ENCODE results near the gene PRKCA. TPM values are rescaled to one million over a fixed set of nuclear protein-coding genes. Genes with fewer than 3 reads are reported as not detected.

Gene PRKCA
- total RNA-seq, 4 donors from 2014 or later = 55.8 to 90.7 (median 66.7) TPM

DNA sequence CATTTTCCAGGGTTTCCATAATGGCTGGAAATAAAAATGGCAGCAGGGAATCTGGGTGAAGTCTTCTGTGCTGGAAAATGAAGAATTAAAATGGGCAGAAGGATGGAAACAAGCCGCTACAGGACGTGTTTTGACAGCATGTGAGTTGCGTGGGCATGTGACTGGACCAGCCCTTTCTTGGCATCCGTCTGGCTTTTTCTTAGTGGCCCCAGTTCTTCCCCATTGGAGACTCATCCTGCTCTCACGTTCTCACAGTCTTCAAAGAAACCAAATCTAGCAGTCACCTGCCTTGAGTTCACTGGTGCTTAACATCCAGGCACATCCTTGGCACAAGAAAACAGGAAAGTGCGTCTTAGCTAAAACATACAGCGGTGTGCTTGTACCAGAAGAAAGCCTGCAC lies 352.4 kb downstream of the PRKCA start:
- TF ChIP-seq, protein P1, sequence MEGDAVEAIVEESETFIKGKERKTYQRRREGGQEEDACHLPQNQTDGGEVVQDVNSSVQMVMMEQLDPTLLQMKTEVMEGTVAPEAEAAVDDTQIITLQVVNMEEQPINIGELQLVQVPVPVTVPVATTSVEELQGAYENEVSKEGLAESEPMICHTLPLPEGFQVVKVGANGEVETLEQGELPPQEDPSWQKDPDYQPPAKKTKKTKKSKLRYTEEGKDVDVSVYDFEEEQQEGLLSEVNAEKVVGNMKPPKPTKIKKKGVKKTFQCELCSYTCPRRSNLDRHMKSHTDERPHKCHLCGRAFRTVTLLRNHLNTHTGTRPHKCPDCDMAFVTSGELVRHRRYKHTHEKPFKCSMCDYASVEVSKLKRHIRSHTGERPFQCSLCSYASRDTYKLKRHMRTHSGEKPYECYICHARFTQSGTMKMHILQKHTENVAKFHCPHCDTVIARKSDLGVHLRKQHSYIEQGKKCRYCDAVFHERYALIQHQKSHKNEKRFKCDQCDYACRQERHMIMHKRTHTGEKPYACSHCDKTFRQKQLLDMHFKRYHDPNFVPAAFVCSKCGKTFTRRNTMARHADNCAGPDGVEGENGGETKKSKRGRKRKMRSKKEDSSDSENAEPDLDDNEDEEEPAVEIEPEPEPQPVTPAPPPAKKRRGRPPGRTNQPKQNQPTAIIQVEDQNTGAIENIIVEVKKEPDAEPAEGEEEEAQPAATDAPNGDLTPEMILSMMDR (IDR thresholded peaks at IDR 0.05) = no peak
- TF ChIP-seq EP300 (IDR thresholded peaks at IDR 0.05) = no peak
- no peak for TF ChIP-seq POLR2A (IDR thresholded peaks at IDR 0.05)
- DNase-seq (ENCODE audit: low spot score in 2 of 2) = no peak
- Histone ChIP-seq H3K4me3 (no peak overlapping the region), H3K4me1 (peaks cover 0 to 37% (median 0%) of the 10 kb centered on the region in 4 donors), H3K9me3 (no peaks in the 10 kb centered on the region), H3K27ac (peak overlapping the region in 2 of 4 donors; percentile 56 to 79), H3K36me3 (peaks cover 0 to 10% (median 0%) of the 10 kb centered on the region in 3 donors), H3K27me3 (no peaks in the 10 kb centered on the region)
- 81 to 87% methylated on average over 7 of the region's 7 CpGs for WGBS, 2 donors

DNA sequence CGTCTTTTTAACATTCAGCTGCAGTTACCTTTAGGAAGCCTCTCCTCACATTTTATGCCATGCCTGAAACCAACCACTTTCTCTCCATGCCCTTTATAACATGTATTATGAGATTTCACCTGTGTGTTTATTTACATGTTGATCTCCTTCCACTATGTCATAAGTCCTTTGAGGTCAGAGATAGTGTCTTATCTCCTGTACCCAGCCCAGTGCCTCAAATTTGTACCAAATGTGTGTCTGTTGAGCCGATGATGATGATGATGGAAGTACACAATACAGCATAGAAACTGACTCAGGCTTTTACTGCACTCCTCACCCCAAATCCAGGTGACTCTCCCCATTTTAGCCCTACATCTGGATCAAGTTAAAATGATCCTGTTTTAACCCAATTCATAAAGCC lies 353.0 kb downstream of the PRKCA start:
- H3K36me3 ChIP-seq = peaks cover 0 to 10% (median 0%) of the 10 kb centered on the region in 3 donors

DNA sequence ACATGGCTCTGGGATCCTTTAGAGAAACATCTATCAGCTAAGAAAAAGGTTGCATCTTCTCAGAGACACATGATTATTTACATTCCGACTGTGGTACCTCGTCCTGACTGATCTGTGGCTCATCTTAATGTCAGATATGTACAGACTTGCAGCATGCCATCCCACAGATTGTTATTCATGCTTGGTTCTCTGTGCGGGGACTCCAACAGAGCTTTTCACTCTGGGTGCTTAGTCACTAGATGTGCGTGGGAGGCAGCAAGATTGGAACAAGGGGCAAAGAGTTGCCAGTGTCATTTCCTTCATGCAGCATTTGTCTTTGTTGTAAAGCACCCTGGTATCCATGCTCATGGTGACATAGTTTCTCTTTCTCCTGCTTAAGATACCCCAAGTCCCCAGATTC lies 353.4 kb downstream of the PRKCA start:
- H3K27me3 ChIP-seq = no peaks in the 10 kb centered on the region
- H3K9me3 ChIP-seq = no peaks in the 10 kb centered on the region
- H3K36me3 ChIP-seq = peaks cover 0 to 8% (median 0%) of the 10 kb centered on the region in 3 donors
- no peak overlapping the region for H3K4me3 ChIP-seq
- H3K27ac ChIP-seq = peak overlapping the region in 2 of 4 donors; percentile 56 to 79
- peaks cover 0 to 37% (median 0%) of the 10 kb centered on the region in 4 donors for H3K4me1 ChIP-seq
- TF ChIP-seq, protein P1 (IDR thresholded peaks at IDR 0.05) = no peak
- peak in 1 of 2 donors; percentile 48 for TF ChIP-seq EP300 (IDR thresholded peaks at IDR 0.05)
- WGBS, 2 donors = 45 to 47% methylated on average over 4 of the region's 4 CpGs
- DNase-seq (ENCODE audit: low spot score in 2 of 2) = no peak

More for the DNA sequence above, 353.0 kb downstream of the PRKCA start:
- 91 to 96% methylated on average over 2 of the region's 2 CpGs for WGBS, 2 donors
- Histone ChIP-seq H3K9me3 (no peaks in the 10 kb centered on the region), H3K4me3 (no peak overlapping the region), H3K27me3 (no peaks in the 10 kb centered on the region), H3K4me1 (peaks cover 0 to 37% (median 0%) of the 10 kb centered on the region in 4 donors), H3K27ac (peak overlapping the region in 2 of 4 donors; percentile 56 to 79)
- DNase-seq (ENCODE audit: low spot score in 2 of 2) = no peak
- no peak for TF ChIP-seq POLR2A (IDR thresholded peaks at IDR 0.05)

DNA sequence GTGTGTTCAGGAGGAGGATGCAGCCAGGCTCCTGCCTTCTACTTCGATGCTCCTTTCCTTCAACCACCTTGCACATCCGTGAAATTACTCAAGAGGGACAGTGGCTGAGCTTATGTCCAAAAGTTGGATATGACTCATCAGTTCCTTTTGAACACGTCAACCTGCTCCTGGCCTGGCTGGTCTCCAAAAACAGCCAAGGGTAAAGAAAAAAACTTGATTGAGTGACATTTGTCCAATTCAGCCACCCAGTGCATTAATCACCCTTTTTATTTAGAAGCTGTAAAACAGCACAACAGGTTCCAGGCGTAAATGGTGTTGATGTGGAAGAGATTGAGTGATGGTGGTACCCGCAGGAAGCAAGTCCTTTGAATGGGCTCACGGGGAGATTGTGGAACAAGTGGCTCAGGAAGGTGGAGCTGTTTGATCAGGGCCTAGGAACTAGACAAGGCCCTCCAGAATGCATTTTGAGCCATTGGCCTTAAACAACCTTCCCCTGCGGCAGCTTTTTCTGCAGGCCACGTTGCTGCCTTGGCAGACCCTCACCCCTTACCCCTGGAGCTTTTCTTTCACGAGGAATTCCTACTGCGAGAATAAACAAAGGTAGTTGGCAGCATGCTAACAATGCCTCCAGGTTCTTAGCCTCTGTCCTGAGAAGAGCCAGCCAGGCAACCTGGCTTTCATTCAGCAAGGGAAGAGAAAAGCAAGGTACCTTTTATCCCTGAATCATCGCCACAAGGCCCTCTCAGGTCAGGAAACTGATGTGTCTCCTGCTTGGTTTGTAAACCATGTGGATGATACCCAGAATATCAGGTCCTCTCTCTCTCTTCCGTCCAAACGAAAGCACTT lies 359.2 kb downstream of the PRKCA start:
- H3K27ac ChIP-seq = no peak overlapping the region
- H3K9me3 ChIP-seq = no peaks in the 10 kb centered on the region

DNA sequence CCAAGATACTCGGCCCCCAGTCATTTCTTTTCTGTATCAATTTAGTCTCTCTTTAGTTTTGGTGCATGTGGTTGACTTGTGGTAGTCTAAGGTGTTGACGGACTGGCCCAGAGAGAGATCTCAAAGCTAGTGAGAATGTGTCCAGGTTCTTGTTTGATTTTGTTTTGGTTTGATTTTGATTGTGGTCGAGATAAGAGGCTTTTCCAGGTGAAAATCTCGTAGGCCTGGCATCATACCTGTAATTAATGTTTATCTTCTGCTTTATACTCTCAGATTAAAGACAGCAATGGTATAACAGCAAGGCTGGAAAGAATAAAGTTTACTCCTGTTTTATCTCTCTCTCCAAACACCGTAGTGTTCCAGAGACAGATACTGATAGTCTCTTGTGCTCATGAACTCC lies 360.1 kb downstream of the PRKCA start:
- H3K36me3 ChIP-seq = no peaks in the 10 kb centered on the region
- DNase-seq (ENCODE audit: low spot score in 2 of 2) = no peak
- H3K27ac ChIP-seq = no peak overlapping the region
- no peaks in the 10 kb centered on the region for H3K27me3 ChIP-seq
- H3K4me1 ChIP-seq = peaks cover 0 to 7% (median 0%) of the 10 kb centered on the region in 4 donors
- 82 to 83% methylated on average over 5 of the region's 5 CpGs for WGBS, 2 donors
- H3K4me3 ChIP-seq = no peak overlapping the region
- no peaks in the 10 kb centered on the region for H3K9me3 ChIP-seq
- TF ChIP-seq, protein P1 (IDR thresholded peaks at IDR 0.05) = no peak
- TF ChIP-seq POLR2A (IDR thresholded peaks at IDR 0.05) = no peak
- TF ChIP-seq EP300 (IDR thresholded peaks at IDR 0.05) = no peak

More for the DNA sequence above, 359.2 kb downstream of the PRKCA start:
- TF ChIP-seq POLR2A (IDR thresholded peaks at IDR 0.05) (no peak), EP300 (IDR thresholded peaks at IDR 0.05) (no peak)
- TF ChIP-seq, protein P1 (IDR thresholded peaks at IDR 0.05) = no peak
- Histone ChIP-seq H3K4me1 (peaks cover 0 to 11% (median 0%) of the 10 kb centered on the region in 4 donors), H3K4me3 (no peak overlapping the region), H3K36me3 (no peaks in the 10 kb centered on the region), H3K27me3 (no peaks in the 10 kb centered on the region)
- WGBS, 2 donors = 80 to 88% methylated on average over 13 of the region's 13 CpGs
- DNase-seq (ENCODE audit: low spot score in 2 of 2) = no peak
